Gastroesophageal sphincter (tissue), 4 donors: Measurements from ENCODE around the gene KLF13. TPM values are rescaled to one million over a fixed set of nuclear protein-coding genes. Genes with fewer than 3 reads are reported as not detected.

ENCODE experiments used
- ATAC-seq: fragments of 150-250 bp; one replicate; pipeline ENCODE4 v1.9.1; 2016; ENCODE audit warnings: mild to moderate bottlenecking, moderate library complexity
- H3K27ac ChIP-seq, 4 donors: fragments of 200-600 bp; sonication (generic) in 3 of 4; 1 replicate in 3 of 4; 2 replicates in 1 of 4; pipeline ENCODE4 v1.5.1; 2016 to 2019
- H3K27me3 ChIP-seq: fragments of 200-600 bp; sonication (generic); one replicate; pipeline ENCODE4 v1.5.1; 2019
- H3K36me3 ChIP-seq, 2 donors: fragments of 200-600 bp; sonication (generic); one replicate each; pipeline ENCODE4 v1.5.1; 2019; ENCODE audit warnings: control low read depth in 1 of 2
- H3K4me1 ChIP-seq, 3 donors: fragments of 200-600 bp; sonication (generic); 1 replicate in 2 of 3; 2 replicates in 1 of 3; pipeline ENCODE4 v1.5.1; 2016 to 2019; ENCODE audit warnings: control low read depth in 2 of 3
- H3K4me3 ChIP-seq, 2 donors: fragments of 200-600 bp; sonication (generic); one replicate each; pipeline ENCODE4 v1.5.1; 2019; ENCODE audit warnings: mild to moderate bottlenecking in 1 of 2, moderate library complexity in 1 of 2
- H3K9me3 ChIP-seq, 3 donors: fragments of 200-600 bp; sonication (generic); one replicate each; pipeline ENCODE4 v1.5.1; 2017 to 2019; ENCODE audit warnings: control low read depth in 2 of 3
- EP300 ChIP-seq: sonication (generic); formaldehyde crosslinking; IDR thresholded peaks from one replicate; pipeline ENCODE4 v1.6.1; 2017; ENCODE audit warnings: antibody characterized with exemption, mild to moderate bottlenecking
- POLR2A ChIP-seq, 2 donors: fragments of 450-650 bp; IDR thresholded peaks; one replicate each; pipeline ENCODE4 v1.6.1; 2017; ENCODE audit warnings: antibody characterized with exemption in 2 of 2, mild to moderate bottlenecking in 2 of 2, moderate library complexity in 1 of 2
- POLR2AphosphoS5 ChIP-seq: sonication (generic); formaldehyde crosslinking; IDR thresholded peaks from one replicate; pipeline ENCODE4 v1.6.1; 2017; ENCODE audit warnings: antibody characterized with exemption
- WGBS, 2 donors: methylation state at CpG; one replicate each; pipeline ENCODE4 v1.1.5; 2018; ENCODE audit warnings: low coverage in 1 of 2; 5-methylcytosine and 5-hydroxymethylcytosine counted together
- total RNA-seq, 4 donors: library from RNA; depleted of rRNA; stranded (reverse); fragments of >200 nt; gene quantifications; one replicate each; pipeline ENCODE4 v1.1.0, GENCODE V29; 2016
- TF ChIP-seq, protein P1 (sequence below), 4 experiments: fragments of 200-600 bp in 2 of 4; fragments of 450-650 bp in 2 of 4; sonication (generic) in 1 of 4; IDR thresholded peaks; one replicate each; pipeline ENCODE4 v1.5.1; 2017 to 2019; ENCODE audit warnings: antibody characterized with exemption in 4 of 4, mild to moderate bottlenecking in 2 of 4, moderate library complexity in 2 of 4

The KLF13 gene
- total RNA-seq, 4 donors from 2014 or later: 49.7 to 106 (median 76.1) TPM

DNA sequence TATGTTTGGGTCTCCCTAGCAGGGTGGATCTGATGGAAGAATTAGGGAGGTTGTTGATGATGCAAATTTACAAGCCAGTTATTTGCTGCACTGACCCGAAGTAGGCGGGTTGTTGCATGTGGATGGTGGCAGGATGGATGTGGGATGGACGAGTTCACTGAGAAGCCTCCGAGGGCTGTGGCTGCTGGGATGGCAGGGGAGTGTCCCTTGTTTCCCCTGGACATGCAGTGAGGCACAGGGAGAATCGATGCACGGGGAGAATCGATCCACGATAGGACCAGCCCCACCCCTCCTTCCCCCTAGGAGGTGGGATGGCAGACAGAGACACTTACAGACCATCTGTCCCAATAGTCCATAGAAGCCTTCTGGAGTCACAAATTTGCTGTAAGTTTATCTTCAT lies 31.0 kb upstream of the KLF13 start:
- H3K27me3 ChIP-seq: peaks cover 8% of the 10 kb centered on the region
- no peak overlapping the region for H3K27ac ChIP-seq
- no peaks in the 10 kb centered on the region for H3K9me3 ChIP-seq
- no peak overlapping the region for H3K4me3 ChIP-seq
- WGBS, 2 donors: 40 to 85% methylated on average over 1 to 6 of the region's 8 CpGs
- TF ChIP-seq POLR2AphosphoS5 (no peak), POLR2A (IDR thresholded peaks at IDR 0.05) (no peak), EP300 (no peak)
- TF ChIP-seq, protein P1, sequence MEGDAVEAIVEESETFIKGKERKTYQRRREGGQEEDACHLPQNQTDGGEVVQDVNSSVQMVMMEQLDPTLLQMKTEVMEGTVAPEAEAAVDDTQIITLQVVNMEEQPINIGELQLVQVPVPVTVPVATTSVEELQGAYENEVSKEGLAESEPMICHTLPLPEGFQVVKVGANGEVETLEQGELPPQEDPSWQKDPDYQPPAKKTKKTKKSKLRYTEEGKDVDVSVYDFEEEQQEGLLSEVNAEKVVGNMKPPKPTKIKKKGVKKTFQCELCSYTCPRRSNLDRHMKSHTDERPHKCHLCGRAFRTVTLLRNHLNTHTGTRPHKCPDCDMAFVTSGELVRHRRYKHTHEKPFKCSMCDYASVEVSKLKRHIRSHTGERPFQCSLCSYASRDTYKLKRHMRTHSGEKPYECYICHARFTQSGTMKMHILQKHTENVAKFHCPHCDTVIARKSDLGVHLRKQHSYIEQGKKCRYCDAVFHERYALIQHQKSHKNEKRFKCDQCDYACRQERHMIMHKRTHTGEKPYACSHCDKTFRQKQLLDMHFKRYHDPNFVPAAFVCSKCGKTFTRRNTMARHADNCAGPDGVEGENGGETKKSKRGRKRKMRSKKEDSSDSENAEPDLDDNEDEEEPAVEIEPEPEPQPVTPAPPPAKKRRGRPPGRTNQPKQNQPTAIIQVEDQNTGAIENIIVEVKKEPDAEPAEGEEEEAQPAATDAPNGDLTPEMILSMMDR (IDR thresholded peaks at IDR 0.05): no peak
- H3K36me3 ChIP-seq: no peaks in the 10 kb centered on the region
- peaks cover 0 to 4% (median 0%) of the 10 kb centered on the region in 3 donors for H3K4me1 ChIP-seq
- no peak for ATAC-seq

GRCh38 chr15:31296219-31296645 lies 30.4 kb upstream of the KLF13 start:
- Histone ChIP-seq H3K9me3 (no peaks in the 10 kb centered on the region), H3K27me3 (peaks cover 8% of the 10 kb centered on the region), H3K4me1 (peaks cover 0 to 10% (median 4%) of the 10 kb centered on the region in 3 donors), H3K36me3 (no peaks in the 10 kb centered on the region), H3K4me3 (no peak overlapping the region), H3K27ac (no peak overlapping the region)
- TF ChIP-seq EP300: no peak
- no peak for TF ChIP-seq POLR2AphosphoS5
- TF ChIP-seq, protein P1 (IDR thresholded peaks at IDR 0.05): no peak
- TF ChIP-seq POLR2A (IDR thresholded peaks at IDR 0.05): no peak
- WGBS, 2 donors: 77 to 90% methylated on average over 3 of the region's 3 CpGs
- no peak for ATAC-seq

DNA sequence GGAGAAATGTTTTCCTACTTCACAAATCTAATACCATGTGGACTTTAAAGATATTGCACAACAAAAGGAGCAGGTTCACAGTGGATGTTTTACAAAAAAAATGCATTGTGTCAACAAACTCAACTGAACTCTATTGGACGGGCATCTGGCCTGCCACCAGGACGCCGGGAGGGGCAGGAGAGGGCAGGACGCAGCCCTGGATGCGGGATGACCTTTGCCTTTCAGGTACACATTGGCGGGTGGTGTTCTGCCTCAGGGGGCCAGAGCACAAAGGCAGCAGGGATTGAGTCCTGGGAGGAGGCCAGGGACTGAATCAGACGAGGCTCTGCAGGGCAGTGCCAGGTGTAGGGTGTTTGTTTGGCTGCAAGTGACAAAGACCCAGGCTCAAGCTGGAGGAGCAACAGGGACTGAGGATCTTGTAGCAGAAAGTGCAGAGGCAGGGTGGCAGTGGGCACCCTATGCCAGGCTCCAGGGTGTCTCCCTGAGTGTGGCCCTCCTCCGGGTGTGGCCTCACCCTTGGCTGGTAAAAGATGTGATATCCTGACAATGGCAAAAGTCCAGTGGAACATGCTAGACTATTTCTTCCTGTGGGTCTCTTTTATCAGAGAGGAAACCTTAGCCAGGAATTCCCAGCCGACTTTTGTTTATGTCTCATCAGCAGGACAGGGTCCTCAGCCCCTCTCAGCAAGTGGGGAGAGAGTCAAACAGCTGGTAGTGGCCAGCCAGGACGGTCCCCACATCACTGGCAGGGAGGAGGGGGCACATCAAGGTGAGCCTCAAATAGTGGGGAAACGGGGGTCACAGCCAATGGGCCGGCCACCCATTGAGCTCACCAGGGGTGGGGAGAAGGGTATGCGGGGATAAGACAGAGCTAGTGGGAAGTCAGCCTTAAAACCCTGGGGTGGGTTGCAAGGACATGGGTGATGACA lies 29.7 kb upstream of the KLF13 start:
- peaks cover 8% of the 10 kb centered on the region for H3K27me3 ChIP-seq
- ATAC-seq: peak; percentile 21
- 58 to 100% methylated on average over 2 of the region's 13 CpGs for WGBS, 2 donors
- H3K27ac ChIP-seq: no peak overlapping the region
- no peaks in the 10 kb centered on the region for H3K9me3 ChIP-seq
- H3K36me3 ChIP-seq: no peaks in the 10 kb centered on the region
- peaks cover 0 to 17% (median 8%) of the 10 kb centered on the region in 3 donors for H3K4me1 ChIP-seq
- TF ChIP-seq, protein P1 (IDR thresholded peaks at IDR 0.05): no peak
- TF ChIP-seq POLR2A (IDR thresholded peaks at IDR 0.05): no peak
- TF ChIP-seq EP300: no peak
- no peak for TF ChIP-seq POLR2AphosphoS5
- no peak overlapping the region for H3K4me3 ChIP-seq

DNA sequence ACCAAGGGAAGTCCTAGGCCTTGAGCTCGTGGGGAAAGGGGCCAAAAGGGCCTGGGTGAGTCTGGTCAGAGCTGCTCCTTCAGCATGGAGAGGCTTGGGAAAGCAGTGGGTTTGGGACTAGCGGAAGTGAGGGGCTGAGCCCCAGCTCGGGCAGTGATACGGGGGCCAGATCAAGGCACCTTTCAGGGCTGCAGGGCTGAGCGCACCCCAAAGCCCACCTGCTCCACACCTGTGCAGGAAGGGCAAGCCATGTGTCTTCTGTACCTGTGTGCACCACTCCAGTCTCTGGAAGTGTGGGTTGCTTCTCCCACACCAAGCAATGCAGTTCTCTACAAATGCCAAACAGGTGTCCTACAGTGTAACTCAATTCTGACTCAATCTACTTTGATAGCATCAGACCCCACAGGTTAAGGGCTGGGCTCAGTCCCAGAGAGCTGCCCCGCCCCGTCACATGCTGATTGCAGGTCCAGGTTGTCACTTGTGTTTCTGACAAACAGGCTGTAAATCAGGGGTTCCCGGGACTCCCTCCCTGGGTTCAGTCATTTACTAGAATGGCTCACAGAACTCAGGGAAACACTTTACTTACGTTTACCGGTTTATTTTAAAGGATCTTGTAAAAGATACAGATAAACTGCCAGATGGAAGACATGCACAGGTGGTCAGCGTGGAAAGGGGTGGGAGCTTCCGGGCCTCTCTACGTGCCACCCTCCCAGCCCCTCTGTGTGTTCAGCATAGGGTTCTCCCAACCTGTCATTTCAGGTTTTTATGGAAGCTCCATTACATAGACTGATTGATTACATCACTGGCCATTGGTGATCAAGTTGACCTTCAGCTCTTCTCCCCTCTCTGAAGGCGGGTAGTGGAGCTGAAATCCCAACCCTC lies 28.8 kb upstream of the KLF13 start:
- peaks cover 0 to 22% (median 8%) of the 10 kb centered on the region in 3 donors for H3K4me1 ChIP-seq
- WGBS, 2 donors: 82 to 95% methylated on average over 6 of the region's 14 CpGs
- no peaks in the 10 kb centered on the region for H3K9me3 ChIP-seq
- H3K27me3 ChIP-seq: peaks cover 8% of the 10 kb centered on the region
- no peaks in the 10 kb centered on the region for H3K36me3 ChIP-seq
- no peak for ATAC-seq
- no peak overlapping the region for H3K27ac ChIP-seq
- no peak overlapping the region for H3K4me3 ChIP-seq
- TF ChIP-seq, protein P1 (IDR thresholded peaks at IDR 0.05): no peak
- TF ChIP-seq EP300: no peak
- no peak for TF ChIP-seq POLR2A (IDR thresholded peaks at IDR 0.05)
- no peak for TF ChIP-seq POLR2AphosphoS5
